ENCODE results near the gene ZIC1.

Gene ZIC1

GRCh38 chr3:147418808-147419701 lies 9.9 kb downstream of the ZIC1 start:
- Histone ChIP-seq H3K9me3 (ENCODE audit: control insufficient read depth, low read length) (peaks cover 4% of the 10 kb centered on the region), H3K9ac (no peak overlapping the region), H3K4me1 (no peaks in the 10 kb centered on the region), H3K4me3 (ENCODE audit: low read depth, low read length) (peak overlapping the region; percentile 17), H3K27me3 (ENCODE audit: control insufficient read depth, insufficient read depth, low read length) (peaks cover 5% of the 10 kb centered on the region), H3K79me2 (no peaks in the 10 kb centered on the region), H3K4me2 (ENCODE audit: low read length) (peak overlapping the region; percentile 48), H2AFZ (peak overlapping the region; percentile 38), H3K36me3 (ENCODE audit: control insufficient read depth, insufficient read depth, low read length) (no peaks in the 10 kb centered on the region), H3K27ac (no peak overlapping the region)
- TF ChIP-seq, protein P1, sequence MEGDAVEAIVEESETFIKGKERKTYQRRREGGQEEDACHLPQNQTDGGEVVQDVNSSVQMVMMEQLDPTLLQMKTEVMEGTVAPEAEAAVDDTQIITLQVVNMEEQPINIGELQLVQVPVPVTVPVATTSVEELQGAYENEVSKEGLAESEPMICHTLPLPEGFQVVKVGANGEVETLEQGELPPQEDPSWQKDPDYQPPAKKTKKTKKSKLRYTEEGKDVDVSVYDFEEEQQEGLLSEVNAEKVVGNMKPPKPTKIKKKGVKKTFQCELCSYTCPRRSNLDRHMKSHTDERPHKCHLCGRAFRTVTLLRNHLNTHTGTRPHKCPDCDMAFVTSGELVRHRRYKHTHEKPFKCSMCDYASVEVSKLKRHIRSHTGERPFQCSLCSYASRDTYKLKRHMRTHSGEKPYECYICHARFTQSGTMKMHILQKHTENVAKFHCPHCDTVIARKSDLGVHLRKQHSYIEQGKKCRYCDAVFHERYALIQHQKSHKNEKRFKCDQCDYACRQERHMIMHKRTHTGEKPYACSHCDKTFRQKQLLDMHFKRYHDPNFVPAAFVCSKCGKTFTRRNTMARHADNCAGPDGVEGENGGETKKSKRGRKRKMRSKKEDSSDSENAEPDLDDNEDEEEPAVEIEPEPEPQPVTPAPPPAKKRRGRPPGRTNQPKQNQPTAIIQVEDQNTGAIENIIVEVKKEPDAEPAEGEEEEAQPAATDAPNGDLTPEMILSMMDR (IDR thresholded peaks at IDR 0.05): no peak

GRCh38 chr3:147419781-147420224 lies 10.6 kb downstream of the ZIC1 start:
- TF ChIP-seq, protein P1 (IDR thresholded peaks at IDR 0.05): no peak
- Histone ChIP-seq H3K36me3 (ENCODE audit: control insufficient read depth, insufficient read depth, low read length) (no peaks in the 10 kb centered on the region), H2AFZ (no peak overlapping the region), H3K79me2 (no peaks in the 10 kb centered on the region), H3K4me2 (ENCODE audit: low read length) (no peak overlapping the region), H3K27me3 (ENCODE audit: control insufficient read depth, insufficient read depth, low read length) (peaks cover 5% of the 10 kb centered on the region), H3K9ac (no peak overlapping the region), H3K4me3 (ENCODE audit: low read depth, low read length) (no peak overlapping the region), H3K9me3 (ENCODE audit: control insufficient read depth, low read length) (peaks cover 4% of the 10 kb centered on the region), H3K27ac (no peak overlapping the region), H3K4me1 (no peaks in the 10 kb centered on the region)

- H3K27ac ChIP-seq: no peak overlapping the region
- H3K27me3 ChIP-seq (ENCODE audit: control insufficient read depth, insufficient read depth, low read length): peaks cover 5% of the 10 kb centered on the region
- H3K9ac ChIP-seq: no peak overlapping the region
- H3K4me2 ChIP-seq (ENCODE audit: low read length): no peak overlapping the region
- TF ChIP-seq, protein P1 (IDR thresholded peaks at IDR 0.05): no peak
- no peaks in the 10 kb centered on the region for H3K4me1 ChIP-seq
- no peak overlapping the region for H3K4me3 ChIP-seq (ENCODE audit: low read depth, low read length)
- no peaks in the 10 kb centered on the region for H3K36me3 ChIP-seq (ENCODE audit: control insufficient read depth, insufficient read depth, low read length)
- no peak overlapping the region for H2AFZ ChIP-seq
- no peaks in the 10 kb centered on the region for H3K79me2 ChIP-seq
- peaks cover 4% of the 10 kb centered on the region for H3K9me3 ChIP-seq (ENCODE audit: control insufficient read depth, low read length)
Observed at GRCh38 chr3:147420353-147421183, 11.4 kb downstream of the ZIC1 start.

- H3K9ac ChIP-seq: no peak overlapping the region
- peaks cover 4% of the 10 kb centered on the region for H3K9me3 ChIP-seq (ENCODE audit: control insufficient read depth, low read length)
- H3K4me2 ChIP-seq (ENCODE audit: low read length): no peak overlapping the region
- no peak overlapping the region for H3K27ac ChIP-seq
- no peaks in the 10 kb centered on the region for H3K79me2 ChIP-seq
- H3K36me3 ChIP-seq (ENCODE audit: control insufficient read depth, insufficient read depth, low read length): no peaks in the 10 kb centered on the region
- no peaks in the 10 kb centered on the region for H3K4me1 ChIP-seq
- no peak overlapping the region for H2AFZ ChIP-seq
- peaks cover 5% of the 10 kb centered on the region for H3K27me3 ChIP-seq (ENCODE audit: control insufficient read depth, insufficient read depth, low read length)
- no peak overlapping the region for H3K4me3 ChIP-seq (ENCODE audit: low read depth, low read length)
- TF ChIP-seq, protein P1 (IDR thresholded peaks at IDR 0.05): no peak
Observed at GRCh38 chr3:147421184-147421912, 12.2 kb downstream of the ZIC1 start.
